EH (cell line): ENCODE measurements around the gene UBE3B.

Experiments
- DNase-seq: peaks from one replicate; pipeline ENCODE4 v3.0.0-alpha.2; 2015; ENCODE audit warnings: low read depth

UBE3B gene

DNA sequence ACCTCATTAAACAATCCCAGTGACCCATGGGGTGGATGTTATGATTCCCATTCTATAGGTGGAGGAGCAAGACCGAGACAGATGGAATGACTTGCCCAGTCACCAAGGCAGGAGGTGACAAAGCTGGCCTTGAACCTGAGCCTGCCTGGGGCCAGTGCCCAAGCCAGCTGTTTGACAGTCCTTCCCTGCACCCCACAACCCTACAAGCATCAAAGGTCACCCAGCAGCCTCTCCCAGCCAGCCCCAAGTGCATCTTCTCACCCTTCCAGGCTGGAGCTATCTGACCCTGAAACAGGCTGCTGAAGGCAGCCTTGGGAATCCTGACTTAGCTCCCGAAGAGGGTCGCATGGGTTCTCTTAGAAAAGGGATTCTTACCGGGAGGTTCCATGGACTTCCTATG is 75.5 kb downstream of the UBE3B start:
- DNase-seq = no peak

GRCh38 chr12:109553483-109553882 is 76.0 kb downstream of the UBE3B start:
- DNase-seq = no peak

DNA sequence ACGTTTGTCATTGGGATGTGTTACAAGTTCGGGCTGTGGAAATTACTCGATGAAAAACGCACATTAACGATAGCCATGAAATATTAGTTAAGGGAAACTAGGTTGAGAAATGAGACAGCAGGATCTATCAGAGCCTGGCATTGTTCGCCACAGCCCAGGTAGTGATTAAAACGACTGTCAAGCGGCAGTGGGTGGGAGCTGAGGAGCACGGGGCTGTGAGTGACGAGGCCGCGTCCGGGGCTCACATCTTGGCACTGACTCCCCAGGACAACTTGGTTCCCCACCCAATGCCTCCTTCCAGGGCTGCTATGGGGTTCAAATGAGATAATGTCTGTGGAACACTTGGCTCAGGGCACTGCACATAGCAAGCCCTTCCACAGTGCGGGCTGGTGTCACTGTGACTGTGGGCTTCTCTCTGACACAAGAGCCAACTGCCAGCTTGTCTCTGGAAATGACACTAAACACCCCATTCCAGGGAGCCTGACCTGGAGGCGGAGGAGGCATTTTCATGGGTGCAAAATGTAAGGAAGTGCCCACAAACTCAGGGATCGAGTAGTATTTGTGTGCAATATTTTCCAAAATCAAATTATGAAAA is 76.6 kb downstream of the UBE3B start:
- DNase-seq = no peak

DNA sequence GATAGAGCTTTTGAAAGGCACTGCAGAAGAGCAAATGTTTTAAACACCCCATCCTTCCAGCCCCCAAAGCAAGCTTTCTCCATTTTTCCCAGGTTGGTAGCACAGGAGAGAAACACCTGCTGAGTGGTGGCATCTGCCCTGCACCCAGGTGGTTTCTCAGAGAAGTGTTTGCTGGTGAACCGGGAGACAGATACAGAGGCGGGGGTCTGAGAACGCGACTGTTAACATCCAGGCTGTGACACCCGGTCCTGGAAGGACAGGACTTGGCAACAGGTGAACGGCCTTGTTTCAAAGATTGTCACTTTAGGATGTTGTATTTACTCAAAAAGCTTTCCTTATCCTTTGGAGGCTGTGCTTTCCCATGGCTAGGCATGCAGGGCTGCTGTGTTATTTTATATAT is 77.3 kb downstream of the UBE3B start:
- no peak for DNase-seq

DNA sequence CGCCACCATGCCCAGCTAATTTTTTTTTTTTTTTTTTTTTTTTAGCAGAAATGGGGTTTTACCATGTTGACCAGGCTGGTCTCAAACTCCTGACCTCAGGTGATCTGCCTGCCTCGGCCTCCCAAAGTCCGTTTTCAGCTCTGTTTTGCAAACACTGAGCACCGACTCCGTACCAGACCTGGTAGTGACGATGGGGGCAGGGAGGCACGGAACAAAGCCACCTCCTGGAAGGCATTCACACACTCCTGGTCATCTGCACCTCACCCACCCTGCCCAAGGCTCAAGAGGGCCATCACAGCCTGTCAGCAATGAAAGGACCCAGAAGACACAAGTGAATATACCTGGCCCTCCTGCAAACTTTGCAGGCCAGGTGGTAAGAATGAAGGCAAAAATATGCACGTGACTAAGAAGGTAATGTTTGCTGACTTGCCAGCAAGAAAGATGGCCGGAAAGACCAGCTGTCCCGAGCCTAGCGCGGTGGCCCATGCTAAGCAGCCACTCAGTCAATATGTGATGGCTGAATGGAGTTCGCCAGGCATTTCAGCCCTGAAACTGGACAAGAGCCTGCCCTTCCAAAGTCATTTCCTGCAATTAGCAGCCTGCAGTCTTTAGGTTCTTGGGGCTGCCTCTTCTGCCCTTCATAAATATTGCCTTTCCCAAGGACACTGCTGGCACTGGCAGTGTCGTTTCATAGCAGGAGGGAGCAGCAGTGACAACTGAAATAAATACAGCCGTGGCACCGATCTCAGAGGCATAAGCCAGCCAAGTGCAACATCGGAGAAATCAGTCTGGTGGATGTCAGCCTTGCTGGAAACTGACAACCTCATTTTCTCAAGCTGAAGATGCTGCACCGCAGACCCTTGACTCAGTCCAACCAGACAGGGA is 78.2 kb downstream of the UBE3B start:
- DNase-seq = no peak

DNA sequence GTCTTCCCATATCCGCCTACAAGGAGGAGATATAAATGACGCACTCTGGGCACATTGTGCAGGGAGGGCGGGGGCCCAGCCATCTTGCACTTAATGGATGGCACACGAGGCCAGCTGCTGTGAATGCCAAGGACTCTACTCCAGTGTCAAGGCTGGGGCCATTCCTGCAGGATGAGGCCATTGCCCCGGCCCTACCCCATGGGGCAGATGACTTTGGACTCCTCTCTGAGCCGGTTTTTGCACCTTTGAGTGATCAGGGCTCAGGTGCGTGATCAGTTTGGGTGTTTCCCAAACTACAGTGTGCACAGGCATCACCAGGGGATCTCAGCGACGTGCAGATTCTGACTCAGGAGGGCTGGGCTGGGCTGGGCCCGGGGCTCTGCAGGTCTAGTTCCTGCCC is 79.8 kb downstream of the UBE3B start:
- DNase-seq = no peak

DNA sequence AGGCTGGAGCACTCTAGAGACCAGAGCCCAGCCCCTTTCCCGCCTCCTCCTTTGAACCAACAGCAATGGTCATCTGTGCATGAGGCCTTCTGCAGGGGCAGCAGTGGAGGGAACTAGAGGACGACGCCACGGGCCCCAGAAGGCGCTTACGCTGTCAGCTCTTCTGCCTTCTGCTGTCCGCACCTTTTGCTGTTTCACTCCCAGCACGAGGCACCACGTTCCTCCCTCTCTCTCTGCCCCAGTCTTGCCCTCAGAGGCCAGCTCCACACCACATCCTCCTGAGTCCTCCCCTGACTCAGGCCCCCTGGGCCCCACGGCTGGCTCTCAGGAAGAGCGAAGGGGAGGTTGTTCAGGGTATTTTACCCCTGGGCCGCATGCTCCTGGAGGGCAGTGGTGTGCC is 80.4 kb downstream of the UBE3B start:
- no peak for DNase-seq

GRCh38 chr12:109558374-109559199 is 81.2 kb downstream of the UBE3B start:
- DNase-seq = no peak

DNA sequence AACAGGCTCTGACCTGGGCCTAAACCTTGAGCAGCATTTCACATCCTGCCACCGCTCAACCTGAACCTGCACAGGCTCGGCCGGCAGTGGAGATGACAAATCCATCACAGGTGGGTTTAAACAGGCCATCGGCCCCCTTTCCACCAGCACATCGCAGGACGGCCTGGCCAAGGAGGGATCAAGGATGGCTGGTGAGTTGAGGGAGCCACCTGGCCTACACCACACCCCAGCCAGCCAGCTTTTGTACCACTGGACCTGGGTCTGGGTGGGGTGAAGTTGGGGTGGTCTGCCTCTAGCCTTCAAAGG is 81.7 kb downstream of the UBE3B start:
- DNase-seq = no peak

GRCh38 chr12:109559601-109560000 is 82.2 kb downstream of the UBE3B start:
- DNase-seq = no peak

DNA sequence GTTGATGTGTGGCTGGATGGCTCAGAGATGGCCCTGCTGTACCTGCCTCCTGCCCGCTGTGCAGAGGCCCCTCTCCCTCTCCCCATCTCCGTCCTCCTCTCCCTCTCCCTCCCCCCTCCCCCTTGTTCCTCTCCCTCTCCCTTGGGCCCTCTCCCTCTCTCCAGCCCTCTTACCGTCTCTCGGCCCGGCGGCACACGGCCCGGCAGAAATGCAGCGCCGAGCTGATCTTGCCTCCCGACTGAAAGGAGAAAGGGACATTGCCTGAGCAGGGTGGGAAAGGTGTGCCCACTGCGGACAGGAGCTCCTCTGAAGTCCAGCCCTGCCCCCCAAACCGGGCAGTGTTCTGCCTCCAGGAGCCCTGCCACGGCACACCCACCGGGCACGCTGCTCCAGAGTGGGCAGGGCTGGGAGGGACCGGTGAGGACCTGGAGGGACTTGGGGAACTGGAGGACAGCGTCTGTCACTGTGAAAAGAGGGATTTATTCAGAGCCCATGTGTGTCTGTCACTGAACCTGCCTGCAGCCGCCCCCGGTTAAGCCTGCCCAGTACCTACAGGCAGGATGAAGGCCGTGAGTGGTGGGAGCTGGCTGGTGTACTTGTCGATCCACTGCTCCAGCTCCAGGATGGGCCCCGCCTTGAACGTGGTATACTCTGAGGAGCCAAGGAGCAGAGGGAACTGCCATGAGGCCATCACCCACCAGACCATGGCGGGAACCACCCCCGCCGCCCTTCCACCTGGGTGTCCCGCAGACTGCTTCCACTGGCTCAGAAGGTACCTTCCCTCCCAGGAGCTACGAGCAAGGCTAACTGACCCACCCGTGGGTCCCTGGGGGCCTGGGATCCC is 83.7 kb downstream of the UBE3B start:
- no peak for DNase-seq

DNA sequence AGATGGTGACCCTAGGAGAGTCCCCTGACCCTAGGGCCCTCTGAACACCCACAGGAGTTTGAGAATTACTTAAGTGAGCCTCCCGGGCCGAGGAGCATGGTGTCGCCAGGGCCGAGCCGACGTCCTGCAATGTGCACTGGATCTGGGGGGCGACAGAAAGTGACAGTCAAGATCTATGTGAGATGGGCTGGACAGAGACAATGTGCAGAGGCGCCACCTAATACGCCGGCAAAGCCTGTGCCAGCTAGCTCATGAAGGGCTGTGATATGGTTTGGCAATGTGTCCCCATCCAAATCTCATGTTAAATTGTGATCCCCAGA is 84.2 kb downstream of the UBE3B start:
- no peak for DNase-seq

GRCh38 chr12:109562871-109563270 is 85.4 kb downstream of the UBE3B start:
- no peak for DNase-seq

DNA sequence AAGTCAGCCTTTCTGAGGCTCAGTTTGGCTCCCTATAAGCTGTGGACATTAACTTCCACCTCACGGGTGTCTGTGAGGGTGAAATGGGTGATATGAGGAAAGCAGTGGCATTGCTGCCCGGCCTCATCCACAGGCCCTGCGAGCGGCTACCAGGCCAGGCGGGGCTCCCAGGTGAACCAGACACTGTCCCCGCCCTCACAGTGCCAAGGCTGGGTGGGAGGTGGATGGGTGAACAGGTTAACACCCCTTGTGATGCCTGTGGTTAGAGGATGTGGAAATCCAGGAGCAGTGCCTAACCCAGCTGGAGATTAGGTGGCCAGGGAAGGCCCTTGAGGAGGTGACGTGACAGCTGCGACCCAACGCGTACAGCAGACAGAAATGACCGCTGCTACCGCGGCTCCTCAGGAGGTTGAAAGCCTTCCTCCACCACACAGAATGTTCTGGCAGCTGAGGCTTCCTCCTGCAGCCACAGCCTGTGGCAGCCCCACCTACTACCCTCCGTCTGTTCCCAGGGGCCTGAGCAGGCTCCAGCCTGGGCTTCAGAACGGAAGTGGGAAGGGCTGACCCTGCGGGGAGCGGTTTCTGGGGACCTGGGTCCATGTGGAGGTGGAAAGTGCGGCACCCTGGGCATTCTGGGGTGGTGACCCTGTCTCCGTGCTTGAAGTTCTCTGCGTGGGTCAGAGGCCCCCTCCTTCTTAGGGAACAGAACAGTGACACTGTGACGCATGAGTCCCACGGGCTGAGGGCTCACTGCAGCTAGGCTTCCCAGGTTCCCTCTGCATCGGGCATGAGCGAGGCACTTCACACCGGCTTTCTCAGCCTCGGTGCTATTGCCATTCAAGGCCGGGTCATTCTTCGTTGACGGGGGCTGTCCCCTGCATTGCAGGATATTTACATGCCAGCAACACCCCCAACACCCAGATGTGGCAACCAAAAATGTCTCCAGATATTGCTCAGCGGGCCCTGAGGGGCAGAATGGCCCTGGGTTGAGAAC is 86.2 kb downstream of the UBE3B start:
- no peak for DNase-seq

DNA sequence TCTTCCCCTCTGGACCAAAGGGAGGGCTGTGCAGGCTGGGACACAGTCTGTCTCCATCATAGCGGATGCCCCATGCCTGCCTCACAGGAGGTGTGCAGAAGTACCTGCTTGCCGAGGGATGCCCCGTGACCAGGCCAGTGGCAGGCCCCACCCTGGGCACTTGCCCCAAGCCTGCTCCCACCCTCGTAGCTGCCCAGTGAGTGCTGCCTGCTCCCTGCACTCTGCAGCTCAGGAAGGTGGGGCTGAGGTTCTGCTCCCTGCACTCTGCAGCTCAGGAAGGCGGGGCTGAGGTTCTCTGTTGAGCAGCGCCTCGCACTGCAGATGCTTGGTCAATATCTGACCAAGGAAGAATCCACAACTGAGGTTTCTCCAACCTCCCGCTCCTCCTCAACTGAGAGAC is 89.0 kb downstream of the UBE3B start:
- DNase-seq = no peak

- no peak for DNase-seq
Measured at GRCh38 chr12:109567296-109567695, 89.9 kb downstream of the UBE3B start.

DNA sequence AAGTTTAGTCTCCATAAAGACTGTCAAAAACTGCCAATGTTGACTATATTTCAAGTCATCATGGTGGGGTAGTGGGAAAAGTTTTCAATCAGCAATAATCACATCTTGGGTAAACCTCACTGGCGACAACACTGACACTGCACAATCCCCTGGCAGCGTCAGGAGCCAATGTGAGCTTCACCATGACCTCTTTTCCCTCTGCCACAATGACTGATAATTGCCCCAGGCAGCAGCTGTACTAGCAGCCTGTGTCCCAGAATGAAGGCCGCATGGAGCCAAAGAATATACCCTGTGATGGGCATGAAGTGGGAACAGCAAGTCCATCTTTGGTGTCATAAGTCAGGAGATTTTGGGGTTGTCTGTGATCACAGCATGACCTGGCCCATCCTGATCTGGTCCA is 90.5 kb downstream of the UBE3B start:
- DNase-seq = no peak

DNA sequence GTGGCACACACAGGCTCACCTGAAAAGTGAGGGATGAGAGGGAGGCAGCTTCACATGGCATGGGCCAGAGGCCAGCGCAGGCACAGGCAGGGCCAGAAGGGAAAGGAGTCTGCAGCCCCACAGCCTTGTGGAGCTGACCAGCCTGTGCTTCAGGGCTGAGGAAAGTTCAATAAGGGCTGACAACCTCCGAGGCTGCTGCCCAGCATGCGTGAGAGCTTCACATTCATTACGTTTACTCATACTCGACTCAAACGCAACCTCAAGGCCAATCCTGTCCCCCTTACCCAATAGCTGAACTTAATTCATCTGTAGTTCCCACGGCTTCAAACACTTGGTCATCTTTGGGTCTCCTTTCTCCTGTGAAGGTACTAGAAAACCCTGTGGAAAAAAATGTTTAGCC is 91.1 kb downstream of the UBE3B start:
- DNase-seq = no peak

DNA sequence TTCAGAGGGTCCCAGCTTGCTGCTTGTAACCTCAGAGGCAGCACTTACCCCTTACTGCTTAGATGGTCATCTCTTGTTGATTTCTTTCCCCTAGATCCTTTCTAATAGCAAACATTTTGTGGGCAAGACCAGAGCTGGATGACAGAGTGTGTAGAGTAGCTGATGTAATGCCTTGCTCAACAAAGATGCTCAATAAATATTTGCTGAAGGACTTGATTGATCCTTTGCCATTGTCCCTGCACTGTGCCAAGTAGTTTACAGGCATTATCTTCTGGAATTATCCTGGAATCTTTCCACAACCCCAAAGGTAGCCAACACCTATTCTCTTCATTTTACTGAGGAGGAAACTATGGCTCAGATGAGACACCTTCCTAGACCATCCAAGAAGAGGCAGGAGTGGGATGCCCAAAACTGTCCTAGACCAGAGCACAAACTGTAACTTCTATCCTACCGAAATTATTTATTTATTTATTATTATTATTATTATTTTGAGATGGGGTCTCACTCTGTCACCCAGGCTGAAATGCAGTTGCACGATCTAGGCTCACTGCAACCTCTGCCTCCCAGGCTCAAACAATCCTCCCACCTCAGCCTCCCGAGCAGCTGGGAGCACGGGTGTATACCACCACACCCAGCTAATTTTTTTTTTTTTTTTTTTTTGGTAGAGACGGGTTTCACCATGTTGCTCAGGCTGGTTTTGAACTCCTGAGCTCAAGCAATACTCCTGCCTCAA is 94.5 kb downstream of the UBE3B start:
- no peak for DNase-seq

DNA sequence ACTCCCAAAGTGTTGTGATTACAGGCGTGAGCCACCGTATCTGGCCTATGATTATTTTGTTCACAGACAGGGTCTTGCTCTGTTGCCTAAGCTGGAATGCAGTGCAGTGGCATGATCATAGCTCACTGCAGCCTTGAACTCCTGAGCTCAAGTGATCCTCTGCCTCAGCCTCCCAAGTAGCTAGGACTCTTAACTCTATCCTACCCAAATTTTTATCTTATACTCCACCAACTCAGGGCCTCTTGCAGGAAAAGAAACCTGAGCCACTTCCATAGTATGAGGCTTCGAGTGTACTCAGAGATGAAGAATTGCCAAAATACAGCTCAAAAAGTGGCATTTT is 95.0 kb downstream of the UBE3B start:
- no peak for DNase-seq
